D721Med (cell line): ENCODE results near the gene HOXB8.
A peak's percentile ranks its signal among the peaks of the same experiment; 100 is the strongest.

ENCODE experiments used
- DNase-seq: peaks from one replicate; pipeline ENCODE4 v3.0.0; 2011; ENCODE audit warnings: low spot score; ENCODE audit not compliant: insufficient read length
- FAIRE-seq: peaks from 2 replicates; lab custom pipeline; 2011; peaks lifted over from hg19 to GRCh38; lab: Jason Lieb, UNC
- TF ChIP-seq, protein P1 (sequence below): IDR thresholded peaks from 2 replicates; pipeline ENCODE4 v1.5.1; 2012; ENCODE audit warnings: mild to moderate bottlenecking, control low read depth; ENCODE audit not compliant: insufficient read depth; ENCODE audit errors: missing control alignments

HOXB8 gene

DNA sequence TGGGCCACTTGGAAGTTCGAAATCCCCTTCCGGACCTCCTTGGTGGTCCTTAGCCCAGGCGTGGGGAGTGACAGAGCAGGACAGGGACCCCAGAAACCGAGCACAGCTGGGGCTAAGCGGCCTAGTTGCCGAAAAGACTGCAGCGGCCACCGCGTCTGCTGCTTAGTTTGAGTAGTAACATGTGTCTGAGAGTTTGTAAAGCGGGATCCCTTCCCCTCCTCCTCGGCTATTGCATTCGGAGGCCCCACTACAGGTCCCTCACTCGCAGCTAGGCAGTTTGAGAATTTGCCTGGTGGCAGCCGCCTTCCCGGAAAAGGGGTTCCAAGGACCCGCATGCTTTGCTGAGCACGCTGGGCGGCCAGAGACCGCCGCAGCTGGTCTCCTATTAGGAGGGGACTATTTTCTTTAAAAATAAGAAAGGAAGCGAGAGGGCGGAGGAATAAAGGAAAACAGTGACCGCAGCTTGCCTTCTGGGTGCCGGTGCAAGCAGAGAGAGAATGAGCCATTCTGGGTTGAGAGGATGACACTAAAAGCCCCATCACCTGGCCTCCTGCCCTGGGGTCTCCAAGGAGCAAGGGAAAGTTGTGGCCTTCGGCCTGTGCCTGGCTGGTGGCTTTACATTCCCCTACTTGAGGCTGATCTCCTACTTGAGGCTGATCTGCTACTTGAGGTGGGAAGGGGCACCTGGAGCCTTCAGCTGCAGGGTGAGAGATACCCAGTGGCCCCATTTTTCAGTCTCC, 20.4 kb downstream of the HOXB8 start:
- no peak for FAIRE-seq
- DNase-seq, result no peak
- TF ChIP-seq, protein P1, sequence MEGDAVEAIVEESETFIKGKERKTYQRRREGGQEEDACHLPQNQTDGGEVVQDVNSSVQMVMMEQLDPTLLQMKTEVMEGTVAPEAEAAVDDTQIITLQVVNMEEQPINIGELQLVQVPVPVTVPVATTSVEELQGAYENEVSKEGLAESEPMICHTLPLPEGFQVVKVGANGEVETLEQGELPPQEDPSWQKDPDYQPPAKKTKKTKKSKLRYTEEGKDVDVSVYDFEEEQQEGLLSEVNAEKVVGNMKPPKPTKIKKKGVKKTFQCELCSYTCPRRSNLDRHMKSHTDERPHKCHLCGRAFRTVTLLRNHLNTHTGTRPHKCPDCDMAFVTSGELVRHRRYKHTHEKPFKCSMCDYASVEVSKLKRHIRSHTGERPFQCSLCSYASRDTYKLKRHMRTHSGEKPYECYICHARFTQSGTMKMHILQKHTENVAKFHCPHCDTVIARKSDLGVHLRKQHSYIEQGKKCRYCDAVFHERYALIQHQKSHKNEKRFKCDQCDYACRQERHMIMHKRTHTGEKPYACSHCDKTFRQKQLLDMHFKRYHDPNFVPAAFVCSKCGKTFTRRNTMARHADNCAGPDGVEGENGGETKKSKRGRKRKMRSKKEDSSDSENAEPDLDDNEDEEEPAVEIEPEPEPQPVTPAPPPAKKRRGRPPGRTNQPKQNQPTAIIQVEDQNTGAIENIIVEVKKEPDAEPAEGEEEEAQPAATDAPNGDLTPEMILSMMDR, result no peak

DNA sequence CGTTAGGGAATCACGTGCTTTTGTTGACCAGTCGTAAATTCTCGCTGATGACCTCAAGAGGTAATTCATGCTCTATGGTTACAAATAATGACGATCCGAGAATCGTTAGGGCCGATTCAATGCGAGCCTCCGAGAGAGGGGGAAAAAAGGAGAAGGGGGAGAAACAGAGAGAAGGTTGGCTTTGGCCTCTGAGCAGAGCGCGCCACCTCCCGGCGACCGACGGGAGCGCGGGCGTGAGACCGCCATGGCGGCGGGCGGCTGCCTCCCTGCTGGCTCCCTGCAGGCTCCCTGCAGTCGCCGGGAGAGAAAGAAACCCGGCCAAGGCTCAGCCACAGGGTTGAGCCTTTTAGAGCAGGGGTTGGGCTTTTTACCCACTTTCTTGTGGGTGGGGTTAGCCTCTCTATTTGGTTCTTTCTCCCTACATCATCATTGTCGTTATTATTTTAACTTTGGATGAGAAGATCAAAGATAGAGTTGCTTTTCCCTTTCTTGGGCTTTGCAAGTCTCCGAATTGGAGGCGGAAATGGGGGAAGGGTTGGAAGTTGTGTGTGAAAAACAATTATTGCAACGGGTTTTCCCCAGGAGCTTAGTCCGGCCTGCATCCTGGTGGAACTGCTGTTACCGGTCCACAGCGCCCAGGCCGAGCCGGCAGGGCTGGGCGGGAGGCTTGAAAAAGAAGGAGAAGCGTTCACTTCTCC, 21.1 kb downstream of the HOXB8 start:
- FAIRE-seq, result no peak
- TF ChIP-seq, protein P1, result peak; percentile 87
- DNase-seq, result peak; percentile 64

DNA sequence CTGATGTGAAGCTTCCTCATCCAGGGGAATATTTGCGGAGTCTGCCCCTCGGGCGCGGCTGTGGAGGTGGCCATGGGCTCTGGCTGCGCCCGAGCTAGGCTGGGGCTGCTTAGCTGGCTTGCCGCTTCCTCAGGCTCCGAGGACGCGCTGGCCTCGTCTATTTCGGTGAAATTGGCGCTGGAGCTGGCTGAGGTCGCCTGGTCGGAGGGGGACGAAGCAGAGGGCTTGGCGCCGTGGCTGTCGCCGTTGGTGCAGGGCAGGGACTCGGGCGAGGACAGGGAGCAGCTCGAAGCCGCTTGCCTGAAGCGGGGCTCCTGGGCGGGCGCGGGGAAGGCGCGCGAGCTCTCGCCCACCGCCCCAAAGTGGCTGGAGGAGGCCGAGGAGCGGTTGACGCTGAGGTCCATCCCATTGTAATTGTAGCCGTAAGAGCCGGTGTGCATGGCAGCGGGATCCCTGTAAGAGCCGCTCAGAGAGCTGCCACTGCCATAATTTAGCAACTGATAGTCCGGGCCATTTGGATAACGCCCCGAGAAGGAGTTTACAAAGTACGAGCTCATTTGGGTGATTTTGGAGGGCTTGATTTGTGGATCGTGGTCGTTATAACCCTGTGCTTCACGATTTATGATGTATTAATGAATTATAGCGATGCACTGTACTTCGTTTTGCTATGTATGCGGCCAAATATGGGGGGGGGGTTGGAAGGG, 21.8 kb downstream of the HOXB8 start, which contains the start of gene HOXB5:
TSS of gene HOXB5 (minus strand) at position 654 of the 704 bp plus-strand sequence. CDS start at position 557, 97 bp downstream.
- DNase-seq (no peak), FAIRE-seq (no peak)

DNA sequence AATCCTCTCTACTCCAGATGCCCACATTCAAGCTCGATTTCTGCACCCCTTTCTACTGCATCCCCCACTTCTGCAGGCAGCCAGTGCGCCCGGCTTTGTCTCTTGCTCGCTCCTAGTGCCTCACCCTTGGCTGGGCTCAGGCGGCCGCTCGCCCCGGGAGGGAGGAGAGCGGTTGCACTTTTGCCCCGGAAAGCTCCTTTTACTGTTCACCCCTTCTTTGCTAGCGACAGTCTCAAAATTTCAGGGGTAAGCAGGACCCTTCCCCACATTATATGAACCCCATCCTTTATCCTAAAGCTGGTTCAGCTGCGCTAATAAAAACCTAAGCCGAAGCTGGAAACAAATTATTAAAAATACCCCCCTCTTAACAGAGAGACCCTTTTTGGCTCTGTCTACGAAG, 22.5 kb downstream of the HOXB8 start:
- no peak for FAIRE-seq

More for the DNA sequence above, 21.8 kb downstream of the HOXB8 start, which contains the start of gene HOXB5:
- TF ChIP-seq, protein P1, result no peak

DNA sequence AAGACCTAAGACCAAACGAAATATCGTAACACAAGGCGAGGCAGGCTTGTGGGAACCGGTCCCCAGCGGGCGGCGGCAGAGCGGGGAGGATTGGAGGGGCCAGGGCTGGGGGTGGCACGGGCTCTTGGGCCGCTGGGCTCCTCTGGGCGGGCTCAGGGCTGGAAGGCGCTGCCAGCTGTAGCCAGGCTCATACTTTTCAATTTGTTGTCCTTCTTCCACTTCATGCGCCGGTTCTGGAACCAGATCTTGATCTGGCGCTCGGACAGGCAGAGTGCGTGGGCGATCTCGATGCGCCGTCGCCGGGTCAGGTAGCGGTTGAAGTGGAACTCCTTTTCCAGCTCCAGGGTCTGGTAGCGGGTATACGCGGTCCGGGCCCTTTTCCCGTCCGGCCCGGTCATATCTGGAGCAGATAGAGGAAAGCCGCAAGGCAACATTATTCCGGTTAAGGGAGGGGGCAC, 23.0 kb downstream of the HOXB8 start:
- no peak for FAIRE-seq
- TF ChIP-seq, protein P1, result no peak
- DNase-seq, result no peak

More for the DNA sequence above, 22.5 kb downstream of the HOXB8 start:
- no peak for DNase-seq
- TF ChIP-seq, protein P1, result no peak

DNA sequence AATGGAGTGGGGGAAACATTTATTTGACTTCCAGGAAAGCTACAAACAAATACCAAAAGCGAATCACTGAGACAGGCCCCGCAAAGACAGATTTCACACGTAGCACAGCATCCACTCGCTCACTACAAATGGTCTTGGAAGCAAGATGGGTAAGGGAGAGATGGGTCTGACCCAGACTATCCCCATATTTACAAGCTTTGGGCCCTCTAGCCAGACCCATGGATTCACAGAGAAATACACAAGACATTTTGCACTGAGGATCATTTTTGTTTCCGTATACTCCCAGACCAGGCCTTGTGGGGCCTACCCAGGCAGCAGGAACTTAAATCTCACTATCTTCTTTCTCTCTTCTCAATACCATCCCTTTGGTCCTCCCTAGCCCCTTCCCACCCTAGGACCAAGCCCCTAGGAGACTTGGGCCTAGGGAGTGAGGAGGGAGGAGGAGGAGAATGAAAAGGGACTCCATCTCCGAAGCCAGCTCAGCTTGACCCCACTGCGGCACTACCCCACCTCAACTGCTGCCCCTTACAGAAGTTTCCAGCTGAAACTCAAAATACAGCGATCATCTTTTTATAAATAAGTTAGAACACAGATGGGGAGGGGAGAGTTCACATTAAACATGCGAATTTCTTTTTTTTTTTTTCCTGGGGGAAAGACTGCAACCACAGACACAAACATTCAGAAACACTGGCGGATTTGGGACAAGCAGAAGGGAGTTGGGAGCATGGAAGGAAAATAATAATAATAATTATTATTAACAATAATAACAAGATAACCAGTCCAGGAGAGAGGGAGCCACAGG, 23.6 kb downstream of the HOXB8 start:
- FAIRE-seq, result no peak

More for the DNA sequence above, 23.6 kb downstream of the HOXB8 start:
- TF ChIP-seq, protein P1, result no peak
- no peak for DNase-seq
